GM23248 (cell line): ENCODE results near the gene TMEM183A.

Experiments used
- EZH2 ChIP-seq: fragments of 200-600 bp; sonication (generic); IDR thresholded peaks from 2 replicates; pipeline ENCODE4 v1.6.1; 2018; ENCODE audit warnings: antibody characterized with exemption, mild to moderate bottlenecking; ENCODE audit not compliant: insufficient read depth, poor library complexity, severe bottlenecking
- EZH2phosphoT487 ChIP-seq: fragments of 200-600 bp; sonication (generic); IDR thresholded peaks from 2 replicates; pipeline ENCODE4 v1.6.1; 2018; ENCODE audit warnings: antibody characterized with exemption, moderate library complexity, mild to moderate bottlenecking, low read depth; ENCODE audit not compliant: insufficient read depth

DNA sequence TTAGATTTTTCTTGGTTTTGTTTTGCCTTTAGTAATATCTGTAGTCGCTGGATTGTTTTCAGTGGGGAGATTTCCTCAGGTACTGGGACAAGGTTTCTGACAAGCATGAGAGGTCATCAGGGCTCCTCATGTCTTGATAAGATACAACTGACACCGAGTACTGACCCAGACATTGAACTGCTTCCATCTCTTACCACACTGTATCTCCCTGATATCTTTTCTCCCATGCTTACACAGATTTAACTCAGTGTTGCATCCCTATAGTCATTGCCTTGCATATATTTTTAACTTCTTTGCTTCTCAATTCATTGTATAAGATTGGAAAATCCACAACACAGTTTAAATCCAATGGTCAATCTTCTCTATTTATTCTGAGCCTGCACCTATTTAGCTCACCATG lies 27.7 kb upstream of the TMEM183A start:
- no peak for TF ChIP-seq EZH2
- TF ChIP-seq EZH2phosphoT487, result no peak
